Sigmoid colon (tissue), 7 donors: ENCODE measurements around the gene ZCCHC17. TPM values are rescaled to one million over a fixed set of nuclear protein-coding genes. Genes with fewer than 3 reads are reported as not detected.

Experiments
- DNase-seq: peaks from one replicate; pipeline ENCODE4 v3.0.0-alpha.2; 2019
- H3K27ac ChIP-seq, 4 donors: fragments of 200-600 bp; sonication (generic); one replicate each; pipeline ENCODE4 v1.5.1; 2016 to 2019; ENCODE audit warnings: mild to moderate bottlenecking in 1 of 4
- H3K27me3 ChIP-seq, 3 donors: fragments of 200-600 bp; sonication (generic); one replicate each; pipeline ENCODE4 v1.5.1; 2019; ENCODE audit warnings: mild to moderate bottlenecking in 1 of 3
- H3K36me3 ChIP-seq, 4 donors: fragments of 200-600 bp; sonication (generic); one replicate each; pipeline ENCODE4 v1.5.1; 2016 to 2019
- H3K4me1 ChIP-seq, 4 donors: fragments of 200-600 bp; sonication (generic); one replicate each; pipeline ENCODE4 v1.5.1; 2017 to 2019
- H3K4me3 ChIP-seq, 4 donors: fragments of 200-600 bp; sonication (generic); one replicate each; pipeline ENCODE4 v1.5.1; 2017 to 2019; ENCODE audit warnings: mild to moderate bottlenecking in 2 of 4, moderate library complexity in 1 of 4
- H3K9me3 ChIP-seq, 4 donors: fragments of 200-600 bp in 3 of 4; sonication (generic) in 3 of 4; one replicate each; pipeline versions ENCODE4 v1.5.1 to v1.6.1; 2013 to 2019
- CTCF ChIP-seq, 4 experiments: fragments of 450-650 bp in 3 of 4; fragments of 200-600 bp in 1 of 4; IDR thresholded peaks; one replicate each; pipeline ENCODE4 v1.5.1; 2016 to 2019; ENCODE audit warnings: antibody characterized with exemption in 4 of 4, mild to moderate bottlenecking in 3 of 4, moderate library complexity in 2 of 4
- EP300 ChIP-seq, 4 donors: sonication (generic); formaldehyde crosslinking; IDR thresholded peaks; one replicate each; pipeline ENCODE4 v1.6.1; 2017; ENCODE audit warnings: antibody characterized with exemption in 4 of 4
- POLR2A ChIP-seq, 2 donors: fragments of 450-650 bp; IDR thresholded peaks; one replicate each; pipeline ENCODE4 v1.6.1; 2016; ENCODE audit warnings: antibody characterized with exemption in 2 of 2, mild to moderate bottlenecking in 2 of 2, moderate library complexity in 2 of 2
- POLR2AphosphoS5 ChIP-seq, 4 donors: sonication (generic); formaldehyde crosslinking; IDR thresholded peaks; one replicate each; pipeline ENCODE4 v1.6.1; 2017; ENCODE audit warnings: antibody characterized with exemption in 4 of 4
- WGBS, 2 donors: extraction: QIAGEN DNeasy Blood & Tissue Kit; methylation state at CpG; one replicate each; pipeline ENCODE4 v1.1.7; 2013; 5-methylcytosine and 5-hydroxymethylcytosine counted together
- intact Hi-C: fragments of 100-400 bp; cut with DNase I; formaldehyde crosslinking; loops from one replicate; pipeline ENCODE4 v1.15.1; 2023
- polyA plus RNA-seq, 3 donors: library from polyadenylated mRNA; stranded (reverse); fragments of 200-250 nt; gene quantifications; one replicate each; pipeline ENCODE4 v1.2.3, GENCODE V29; 2013
- total RNA-seq, 4 donors: library from RNA; depleted of rRNA; stranded (reverse); fragments of >200 nt; gene quantifications; one replicate each; pipeline ENCODE4 v1.1.0, GENCODE V29; 2016
- donor health status: healthy with polysubstance abuse.
- donor health status: Bipolar disorder and iron deficiency.
- donor health status: healthy.

Gene ZCCHC17
- total and polyA plus RNA-seq, 7 donors: 23.3 to 35.4 (median 29.9) TPM

GRCh38 chr1:31409946-31410858, 113.4 kb downstream of the ZCCHC17 start:
- no peak overlapping the region for H3K27ac ChIP-seq
- H3K4me1 ChIP-seq: peaks cover 0 to 16% (median 14%) of the 10 kb centered on the region in 4 donors
- WGBS, 2 donors: 76 to 83% methylated on average over 6 of the region's 6 CpGs
- H3K4me3 ChIP-seq: no peak overlapping the region
- H3K27me3 ChIP-seq: peaks cover 18 to 52% (median 37%) of the 10 kb centered on the region in 3 donors
- intact Hi-C loops: no loop called here
- DNase-seq: no peak
- no peaks in the 10 kb centered on the region for H3K36me3 ChIP-seq
- H3K9me3 ChIP-seq: no peaks in the 10 kb centered on the region
- TF ChIP-seq EP300 (IDR thresholded peaks at IDR 0.05): no peak
- no peak for TF ChIP-seq POLR2AphosphoS5 (IDR thresholded peaks at IDR 0.05)
- TF ChIP-seq POLR2A (IDR thresholded peaks at IDR 0.05): no peak
- TF ChIP-seq CTCF (IDR thresholded peaks at IDR 0.05): no peak

GRCh38 chr1:31410871-31411270, 114.0 kb downstream of the ZCCHC17 start:
- peaks cover 0 to 16% (median 14%) of the 10 kb centered on the region in 4 donors for H3K4me1 ChIP-seq
- 79 to 84% methylated on average over 4 of the region's 4 CpGs for WGBS, 2 donors

GRCh38 chr1:31412205-31412604, 115.4 kb downstream of the ZCCHC17 start:
- no peaks in the 10 kb centered on the region for H3K9me3 ChIP-seq
- H3K27me3 ChIP-seq: peaks cover 18 to 52% (median 37%) of the 10 kb centered on the region in 3 donors
- no peaks in the 10 kb centered on the region for H3K36me3 ChIP-seq
- DNase-seq: no peak
- no peak overlapping the region for H3K4me3 ChIP-seq
- 64 to 72% methylated on average over 2 of the region's 2 CpGs for WGBS, 2 donors
- no peak overlapping the region for H3K27ac ChIP-seq
- peaks cover 0 to 16% (median 14%) of the 10 kb centered on the region in 4 donors for H3K4me1 ChIP-seq
- intact Hi-C loops: no loop called here
- TF ChIP-seq CTCF (IDR thresholded peaks at IDR 0.05): no peak
- no peak for TF ChIP-seq EP300 (IDR thresholded peaks at IDR 0.05)
- no peak for TF ChIP-seq POLR2AphosphoS5 (IDR thresholded peaks at IDR 0.05)
- no peak for TF ChIP-seq POLR2A (IDR thresholded peaks at IDR 0.05)

More at GRCh38 chr1:31410871-31411270, 114.0 kb downstream of the ZCCHC17 start:
- H3K36me3 ChIP-seq: no peaks in the 10 kb centered on the region
- H3K27me3 ChIP-seq: peaks cover 18 to 52% (median 37%) of the 10 kb centered on the region in 3 donors
- no peak overlapping the region for H3K4me3 ChIP-seq
- TF ChIP-seq POLR2AphosphoS5 (IDR thresholded peaks at IDR 0.05) (no peak), CTCF (IDR thresholded peaks at IDR 0.05) (no peak), EP300 (IDR thresholded peaks at IDR 0.05) (no peak)
- no peaks in the 10 kb centered on the region for H3K9me3 ChIP-seq
- DNase-seq: no peak
- no peak overlapping the region for H3K27ac ChIP-seq
- intact Hi-C loops: no loop called here

- Histone ChIP-seq H3K4me3 (peak within 1 kb of the TSS; percentile 26 to 61 (median 59)), H3K27me3 (peaks cover 18 to 52% (median 37%) of the 10 kb centered on the region in 3 donors), H3K4me1 (peaks cover 0 to 16% (median 14%) of the 10 kb centered on the region in 4 donors), H3K36me3 (no peaks in the 10 kb centered on the region), H3K27ac (peak within 1 kb of the TSS in 2 of 4 donors; percentile 41 to 59), H3K9me3 (no peaks in the 10 kb centered on the region)
- intact Hi-C loops: no loop called here
- TF ChIP-seq EP300 (IDR thresholded peaks at IDR 0.05) (no peak), CTCF (IDR thresholded peaks at IDR 0.05) (no peak), POLR2A (IDR thresholded peaks at IDR 0.05) (no peak), POLR2AphosphoS5 (IDR thresholded peaks at IDR 0.05) (no peak)
- DNase-seq: no peak
- WGBS, 2 donors: 1 to 3% methylated on average over 63 of the region's 63 CpGs
Observed at GRCh38 chr1:31412732-31413404, 116.0 kb downstream of the ZCCHC17 start, which contains the start of gene SERINC2. SERINC2 (plus strand) TSS chr1:31413213; CDS start chr1:31413266, 53 bp downstream.
